Thyroid gland (tissue), 4 donors: Measurements from ENCODE around the gene NIM1K.

Source experiments
- POLR2A ChIP-seq, 2 donors: fragments of 450-650 bp; IDR thresholded peaks; one replicate each; pipeline ENCODE4 v1.6.1; 2017; ENCODE audit warnings: antibody characterized with exemption in 2 of 2, mild to moderate bottlenecking in 2 of 2, moderate library complexity in 1 of 2
- TF ChIP-seq, protein P1 (sequence below), 6 experiments: fragments of 200-600 bp in 3 of 6; fragments of 450-650 bp in 3 of 6; sonication (generic) in 3 of 6; IDR thresholded peaks; one replicate each; pipeline ENCODE4 v1.5.1; 2016 to 2019; ENCODE audit warnings: antibody characterized with exemption in 6 of 6, mild to moderate bottlenecking in 2 of 6, inconsistent platforms in 1 of 6, moderate library complexity in 1 of 6

DNA sequence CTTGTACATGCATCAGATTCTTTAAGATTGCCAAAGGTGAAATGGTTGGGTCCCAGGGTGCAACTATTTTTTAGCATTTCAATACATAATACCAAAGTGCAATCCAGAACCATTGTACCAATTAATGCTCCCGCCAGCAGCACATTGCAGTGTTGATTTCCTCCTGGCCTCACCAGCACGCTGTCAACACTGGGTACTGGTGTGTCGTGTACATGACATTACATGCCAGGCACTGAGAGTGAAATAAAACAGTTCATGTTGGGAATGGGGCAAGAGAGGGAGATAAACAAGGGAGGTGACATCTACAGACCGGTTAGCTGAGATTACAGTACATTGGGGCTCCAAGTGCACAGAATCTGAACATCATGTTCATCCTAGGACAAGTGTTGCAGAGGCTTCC is 83.4 kb downstream of the NIM1K start:
- TF ChIP-seq, protein P1, sequence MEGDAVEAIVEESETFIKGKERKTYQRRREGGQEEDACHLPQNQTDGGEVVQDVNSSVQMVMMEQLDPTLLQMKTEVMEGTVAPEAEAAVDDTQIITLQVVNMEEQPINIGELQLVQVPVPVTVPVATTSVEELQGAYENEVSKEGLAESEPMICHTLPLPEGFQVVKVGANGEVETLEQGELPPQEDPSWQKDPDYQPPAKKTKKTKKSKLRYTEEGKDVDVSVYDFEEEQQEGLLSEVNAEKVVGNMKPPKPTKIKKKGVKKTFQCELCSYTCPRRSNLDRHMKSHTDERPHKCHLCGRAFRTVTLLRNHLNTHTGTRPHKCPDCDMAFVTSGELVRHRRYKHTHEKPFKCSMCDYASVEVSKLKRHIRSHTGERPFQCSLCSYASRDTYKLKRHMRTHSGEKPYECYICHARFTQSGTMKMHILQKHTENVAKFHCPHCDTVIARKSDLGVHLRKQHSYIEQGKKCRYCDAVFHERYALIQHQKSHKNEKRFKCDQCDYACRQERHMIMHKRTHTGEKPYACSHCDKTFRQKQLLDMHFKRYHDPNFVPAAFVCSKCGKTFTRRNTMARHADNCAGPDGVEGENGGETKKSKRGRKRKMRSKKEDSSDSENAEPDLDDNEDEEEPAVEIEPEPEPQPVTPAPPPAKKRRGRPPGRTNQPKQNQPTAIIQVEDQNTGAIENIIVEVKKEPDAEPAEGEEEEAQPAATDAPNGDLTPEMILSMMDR (IDR thresholded peaks at IDR 0.05), result no peak
- TF ChIP-seq POLR2A (IDR thresholded peaks at IDR 0.05), result no peak
